Lower lobe of right lung (tissue), 2 donors: Measurements from ENCODE around the gene SLC27A5. TPM values are rescaled to one million over a fixed set of nuclear protein-coding genes. Genes with fewer than 3 reads are reported as not detected.
"Not testable (repeated sequence)": the region's sequence is repeated elsewhere in the genome, so short reads cannot be mapped to it uniquely, and the experiment has no call there.

Experiments used
- ATAC-seq, 2 donors: fragments of 200-7000 bp; cut with Tn5 transposase; one replicate each; pipeline ENCODE4 v1.9.1; 2020 to 2022; ENCODE audit warnings: mild to moderate bottlenecking in 2 of 2, moderate library complexity in 2 of 2
- DNase-seq: peaks from one replicate; pipeline ENCODE4 v3.0.0-alpha.2; 2020
- H3K27ac ChIP-seq: fragments of 200-600 bp; one replicate; pipeline ENCODE4 v1.8.0; 2022
- H3K27me3 ChIP-seq: fragments of 200-600 bp; one replicate; pipeline ENCODE4 v1.8.0; 2022; ENCODE audit warnings: low read depth
- H3K36me3 ChIP-seq: fragments of 200-600 bp; one replicate; pipeline ENCODE4 v1.8.0; 2022; ENCODE audit warnings: mild to moderate bottlenecking
- H3K4me1 ChIP-seq: fragments of 200-600 bp; one replicate; pipeline ENCODE4 v1.8.0; 2022
- H3K4me3 ChIP-seq: fragments of 200-600 bp; one replicate; pipeline ENCODE4 v1.8.0; 2022; ENCODE audit warnings: mild to moderate bottlenecking
- H3K9me3 ChIP-seq: fragments of 200-600 bp; one replicate; pipeline ENCODE4 v1.8.0; 2022
- CTCF ChIP-seq: fragments of 200-600 bp; IDR thresholded peaks from one replicate; pipeline ENCODE4 v1.8.0; 2022; ENCODE audit warnings: antibody characterized with exemption, mild to moderate bottlenecking
- intact Hi-C: fragments of 100-400 bp; cut with DNase I; formaldehyde crosslinking; loops from one replicate; pipeline ENCODE4 v1.11.0; 2022
- total RNA-seq: library from RNA; stranded (reverse); fragmentation: NEBNext Ultra II Directional; extraction: Animal tissue kit (Norgen Biotek cat#: 25700); gene quantifications from one replicate; pipeline ENCODE4 v1.2.1, GENCODE V29; 2021
- donor health status: DM: no; HTN: yes; CAD: no; lungs with severe emphysema.

Gene SLC27A5
- total RNA-seq, 1 donor from 2014 or later: 6.6 TPM

GRCh38 chr19:58543826-58544590 lies 32.2 kb upstream of the SLC27A5 start, which contains the start of gene TRIM28:
TRIM28 (plus strand) TSS chr19:58544064; CDS start chr19:58544758, 694 bp downstream.
- intact Hi-C loops: no loop called here
- Histone ChIP-seq H3K36me3 (peaks cover 36% of the 10 kb centered on the region), H3K27me3 (no peaks in the 10 kb centered on the region), H3K4me3 (peak within 1 kb of the TSS; percentile 79), H3K27ac (peak within 1 kb of the TSS; percentile 99), H3K9me3 (no peaks in the 10 kb centered on the region), H3K4me1 (peaks cover 26% of the 10 kb centered on the region)
- DNase-seq (peak; percentile 98), ATAC-seq (peak; percentile 97 to 98)
- no peak for TF ChIP-seq CTCF

GRCh38 chr19:58542641-58543372 lies 31.0 kb upstream of the SLC27A5 start:
- H3K4me1 ChIP-seq: peaks cover 35% of the 10 kb centered on the region
- H3K4me3 ChIP-seq: peak overlapping the region; percentile 79
- intact Hi-C loops, H3K9me3 ChIP-seq, DNase-seq, ATAC-seq: not testable (repeated sequence)
- H3K27me3 ChIP-seq: peaks cover 11% of the 10 kb centered on the region
- peaks cover 24% of the 10 kb centered on the region for H3K36me3 ChIP-seq
- H3K27ac ChIP-seq: peak overlapping the region; percentile 99

- intact Hi-C loops, DNase-seq, H3K36me3 ChIP-seq, H3K27ac ChIP-seq, H3K4me3 ChIP-seq, ATAC-seq, H3K9me3 ChIP-seq: not testable (repeated sequence)
- Histone ChIP-seq H3K27me3 (peaks cover 15% of the 10 kb centered on the region), H3K4me1 (peaks cover 17% of the 10 kb centered on the region)
These were observed 27.4 kb upstream of the SLC27A5 start for GRCh38 chr19:58539169-58539559.

GRCh38 chr19:58538257-58539168 lies 26.7 kb upstream of the SLC27A5 start:
- peak overlapping the region; percentile 46 for H3K4me3 ChIP-seq
- peak; percentile 60 for DNase-seq
- intact Hi-C loops: no loop called here
- peak overlapping the region; percentile 58 for H3K27ac ChIP-seq
- no peaks in the 10 kb centered on the region for H3K36me3 ChIP-seq
- no peaks in the 10 kb centered on the region for H3K9me3 ChIP-seq
- TF ChIP-seq CTCF: no peak
- H3K4me1 ChIP-seq: peaks cover 17% of the 10 kb centered on the region
- H3K27me3 ChIP-seq: peaks cover 15% of the 10 kb centered on the region
- ATAC-seq: peak; percentile 82 to 86

GRCh38 chr19:58536852-58537798 lies 25.3 kb upstream of the SLC27A5 start:
- Histone ChIP-seq H3K9me3 (no peaks in the 10 kb centered on the region), H3K4me3 (no peak overlapping the region), H3K27me3 (peaks cover 15% of the 10 kb centered on the region), H3K4me1 (peaks cover 12% of the 10 kb centered on the region), H3K36me3 (no peaks in the 10 kb centered on the region), H3K27ac (no peak overlapping the region)
- ATAC-seq (peak; percentile 10 to 37), DNase-seq (no peak)
- TF ChIP-seq CTCF: no peak
- intact Hi-C loops: no loop called here
